Measurements from ENCODE around the gene RPUSD4.

The RPUSD4 gene

DNA sequence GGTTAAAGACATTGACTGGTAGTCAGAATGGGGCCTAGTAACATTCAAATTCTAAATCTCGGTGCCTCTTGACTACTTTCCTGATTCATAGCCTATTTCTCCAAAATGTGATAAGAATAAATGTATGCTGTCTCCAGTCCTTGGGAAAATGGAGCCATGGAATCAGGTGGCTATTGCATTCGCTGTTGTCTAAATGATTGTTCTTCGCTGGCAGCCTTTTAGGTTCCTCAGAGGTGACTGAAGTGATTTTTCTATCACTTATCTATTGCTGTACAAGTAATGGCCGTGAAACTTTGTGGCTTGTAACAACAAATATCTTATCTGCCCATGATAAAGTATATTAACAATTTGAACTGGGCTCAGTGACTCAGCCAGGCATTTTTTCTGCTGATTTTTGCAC, 41.8 kb upstream of the RPUSD4 start:
- Histone ChIP-seq H3K4me3 (ENCODE audit: low read depth, low read length) (no peak overlapping the region), H3K36me3 (peaks cover 42% of the 10 kb centered on the region), H3K9me3 (no peaks in the 10 kb centered on the region), H3K4me1 (no peaks in the 10 kb centered on the region), H3K27me3 (no peaks in the 10 kb centered on the region)
- TF ChIP-seq, protein P1, sequence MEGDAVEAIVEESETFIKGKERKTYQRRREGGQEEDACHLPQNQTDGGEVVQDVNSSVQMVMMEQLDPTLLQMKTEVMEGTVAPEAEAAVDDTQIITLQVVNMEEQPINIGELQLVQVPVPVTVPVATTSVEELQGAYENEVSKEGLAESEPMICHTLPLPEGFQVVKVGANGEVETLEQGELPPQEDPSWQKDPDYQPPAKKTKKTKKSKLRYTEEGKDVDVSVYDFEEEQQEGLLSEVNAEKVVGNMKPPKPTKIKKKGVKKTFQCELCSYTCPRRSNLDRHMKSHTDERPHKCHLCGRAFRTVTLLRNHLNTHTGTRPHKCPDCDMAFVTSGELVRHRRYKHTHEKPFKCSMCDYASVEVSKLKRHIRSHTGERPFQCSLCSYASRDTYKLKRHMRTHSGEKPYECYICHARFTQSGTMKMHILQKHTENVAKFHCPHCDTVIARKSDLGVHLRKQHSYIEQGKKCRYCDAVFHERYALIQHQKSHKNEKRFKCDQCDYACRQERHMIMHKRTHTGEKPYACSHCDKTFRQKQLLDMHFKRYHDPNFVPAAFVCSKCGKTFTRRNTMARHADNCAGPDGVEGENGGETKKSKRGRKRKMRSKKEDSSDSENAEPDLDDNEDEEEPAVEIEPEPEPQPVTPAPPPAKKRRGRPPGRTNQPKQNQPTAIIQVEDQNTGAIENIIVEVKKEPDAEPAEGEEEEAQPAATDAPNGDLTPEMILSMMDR (IDR thresholded peaks at IDR 0.05; ENCODE audit: low read depth, low read length): no peak
- DNase-seq: no peak

DNA sequence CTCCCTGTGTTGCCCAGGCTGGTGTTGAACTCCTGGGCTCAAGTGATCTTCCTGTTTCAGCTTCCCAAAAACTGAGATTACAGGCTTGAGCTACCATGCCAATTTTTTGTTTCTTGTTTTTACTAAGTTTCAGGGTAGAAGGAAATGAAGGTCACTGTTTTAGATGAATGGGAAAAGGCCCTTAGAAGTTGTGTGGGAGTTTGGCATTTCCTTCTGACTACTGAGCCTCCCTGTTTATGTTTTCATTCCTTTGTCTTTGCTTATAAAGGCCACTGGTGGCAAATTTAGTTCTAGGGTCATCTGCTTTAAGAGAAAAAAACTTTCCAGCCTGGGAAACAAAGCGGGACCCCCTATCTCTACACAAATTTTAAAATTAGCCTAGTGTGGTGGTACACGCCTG, 35.2 kb upstream of the RPUSD4 start:
- DNase-seq: no peak
- H3K4me3 ChIP-seq (ENCODE audit: low read depth, low read length): no peak overlapping the region
- no peaks in the 10 kb centered on the region for H3K27me3 ChIP-seq
- no peaks in the 10 kb centered on the region for H3K4me1 ChIP-seq
- TF ChIP-seq, protein P1 (IDR thresholded peaks at IDR 0.05; ENCODE audit: low read depth, low read length): no peak
- H3K36me3 ChIP-seq: peaks cover 25% of the 10 kb centered on the region
- H3K9me3 ChIP-seq: no peaks in the 10 kb centered on the region

DNA sequence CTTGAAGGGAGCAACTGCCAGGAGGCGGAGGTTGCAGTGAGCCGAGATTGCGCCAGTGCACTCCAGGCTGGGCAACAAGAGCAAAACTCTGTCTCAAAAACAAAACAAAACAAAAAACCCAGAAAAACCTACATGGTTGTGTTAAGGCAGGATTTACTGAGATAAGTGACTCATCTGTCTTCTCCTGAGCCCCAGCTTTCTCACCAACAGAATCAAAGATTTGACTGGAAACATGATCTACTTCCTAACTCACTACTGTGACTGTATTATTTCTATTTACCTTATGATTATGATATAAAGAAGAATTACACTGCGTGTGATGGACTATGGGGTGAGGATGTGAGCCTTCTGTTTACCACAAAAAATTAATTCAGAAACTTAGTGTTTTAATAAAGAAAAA, 21.9 kb upstream of the RPUSD4 start:
- peaks cover 4% of the 10 kb centered on the region; the same call in 1 of the 2 replicates for H3K4me1 ChIP-seq
- no peaks in the 10 kb centered on the region for H3K27me3 ChIP-seq
- H3K9me3 ChIP-seq: no peaks in the 10 kb centered on the region
- TF ChIP-seq, protein P1 (IDR thresholded peaks at IDR 0.05; ENCODE audit: low read depth, low read length): no peak
- no peak for DNase-seq
- no peak overlapping the region for H3K4me3 ChIP-seq (ENCODE audit: low read depth, low read length)
- peaks cover 8% of the 10 kb centered on the region for H3K36me3 ChIP-seq

DNA sequence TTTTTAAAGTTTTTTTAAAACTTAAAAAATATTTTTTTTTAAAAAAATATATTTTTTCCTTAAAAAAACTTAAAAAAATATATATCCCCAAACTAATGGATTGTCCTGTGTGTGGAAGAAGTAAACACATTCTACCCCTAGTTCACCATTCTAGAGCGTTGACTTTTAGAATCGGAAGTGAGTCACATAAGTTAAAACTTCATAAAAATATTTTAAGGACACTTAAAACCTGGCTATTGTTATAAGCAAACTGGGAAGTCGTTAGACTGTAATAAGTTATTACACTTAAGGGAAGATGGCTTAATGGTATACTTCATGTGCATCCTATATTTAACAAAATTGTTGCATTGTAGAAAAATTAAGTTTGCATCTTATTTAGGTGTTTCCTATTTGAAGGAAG, 21.2 kb upstream of the RPUSD4 start:
- Histone ChIP-seq H3K27me3 (no peaks in the 10 kb centered on the region), H3K36me3 (peaks cover 8% of the 10 kb centered on the region), H3K4me1 (peaks cover 4% of the 10 kb centered on the region; the same call in 1 of the 2 replicates), H3K4me3 (ENCODE audit: low read depth, low read length) (no peak overlapping the region), H3K9me3 (no peaks in the 10 kb centered on the region)
- no peak for DNase-seq
- TF ChIP-seq, protein P1 (IDR thresholded peaks at IDR 0.05; ENCODE audit: low read depth, low read length): no peak

DNA sequence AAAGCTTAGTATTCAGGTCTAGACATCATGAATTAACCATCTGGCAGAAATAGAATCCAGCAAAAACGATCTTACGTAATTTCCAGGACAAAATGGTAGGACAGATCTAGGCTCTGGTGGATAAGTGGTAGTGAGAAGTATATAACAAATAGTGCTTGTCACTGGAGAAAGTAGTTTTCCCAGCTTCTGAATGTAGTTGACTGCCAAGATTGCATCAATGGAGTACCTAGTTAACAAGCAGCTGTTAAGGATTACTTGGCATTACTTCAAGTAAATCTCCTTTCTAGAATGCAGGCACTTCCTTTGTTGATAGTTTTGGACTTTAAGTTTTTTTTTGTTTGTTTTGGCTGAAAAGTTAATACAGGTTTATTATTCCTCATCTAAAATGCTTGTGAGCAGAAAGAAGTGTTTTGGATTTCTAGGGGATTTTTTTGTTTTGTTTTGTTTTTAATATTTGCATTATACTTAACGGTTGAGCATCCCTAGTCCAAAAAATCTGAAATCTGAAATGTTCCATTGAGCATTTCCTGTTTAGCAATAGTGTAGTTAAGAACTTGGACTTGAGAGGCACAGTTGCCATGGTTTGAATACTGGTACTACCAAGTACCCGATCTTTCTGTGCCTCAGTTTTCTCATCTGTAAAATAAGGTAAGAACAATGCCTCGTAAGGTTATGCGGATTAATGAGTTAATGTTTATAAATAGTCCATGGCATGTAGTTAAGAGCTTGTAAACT, 20.4 kb upstream of the RPUSD4 start:
- TF ChIP-seq, protein P1 (IDR thresholded peaks at IDR 0.05; ENCODE audit: low read depth, low read length): no peak
- H3K4me1 ChIP-seq: peaks cover 4% of the 10 kb centered on the region; the same call in 1 of the 2 replicates
- H3K36me3 ChIP-seq: peaks cover 8% of the 10 kb centered on the region
- no peak overlapping the region for H3K4me3 ChIP-seq (ENCODE audit: low read depth, low read length)
- H3K27me3 ChIP-seq: no peaks in the 10 kb centered on the region
- H3K9me3 ChIP-seq: no peaks in the 10 kb centered on the region
- no peak for DNase-seq

DNA sequence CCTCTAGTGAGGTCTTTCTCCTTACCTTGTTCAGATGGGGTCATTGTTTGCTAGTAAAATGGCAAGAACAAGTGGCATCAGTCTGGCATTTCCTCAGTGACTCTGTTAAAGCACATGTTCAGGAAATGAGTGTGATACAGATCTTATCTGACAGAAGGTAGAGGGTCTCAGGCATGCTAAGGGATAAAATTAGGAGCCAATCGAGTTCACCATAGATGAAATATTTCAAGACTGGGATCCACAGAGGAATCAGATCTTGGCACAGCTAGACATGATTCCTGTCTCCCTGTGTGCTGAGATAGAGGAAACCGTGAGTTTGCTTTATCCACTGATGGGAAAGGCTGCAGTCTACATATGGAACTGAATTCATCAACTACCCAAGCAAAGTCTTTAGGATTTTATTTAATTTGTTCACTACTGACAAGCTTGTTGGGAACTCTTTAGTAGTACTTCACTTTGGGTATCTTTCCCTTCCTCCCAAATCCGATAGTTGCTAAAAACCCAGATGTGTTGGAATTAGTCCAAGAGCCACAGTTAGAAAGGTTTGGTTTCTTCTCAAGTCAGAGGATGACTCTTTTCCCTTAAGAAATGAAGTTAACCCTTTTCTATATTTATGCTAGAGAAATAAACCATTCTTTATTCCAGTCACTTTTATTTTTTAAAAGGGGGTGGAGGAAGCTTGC, 18.5 kb upstream of the RPUSD4 start:
- peaks cover 4% of the 10 kb centered on the region; the same call in 1 of the 2 replicates for H3K4me1 ChIP-seq
- H3K4me3 ChIP-seq (ENCODE audit: low read depth, low read length): no peak overlapping the region
- no peaks in the 10 kb centered on the region for H3K27me3 ChIP-seq
- TF ChIP-seq, protein P1 (IDR thresholded peaks at IDR 0.05; ENCODE audit: low read depth, low read length): no peak
- no peak for DNase-seq
- no peaks in the 10 kb centered on the region for H3K9me3 ChIP-seq
- H3K36me3 ChIP-seq: no peaks in the 10 kb centered on the region

All from BE2C (cell line).